ENCODE data around the gene MB. TPM values are rescaled to one million over a fixed set of nuclear protein-coding genes. Genes with fewer than 3 reads are reported as not detected.
A peak's percentile ranks its signal among the peaks of the same experiment; 100 is the strongest.

Gene MB
- total RNA-seq, 2 donors from 2014 or later, result 1.4 to 2.6 TPM

- H3K27ac ChIP-seq (ENCODE audit: low read depth, low read length), result no peak overlapping the region
- WGBS, 2 experiments (ENCODE audit: insufficient coverage in 1 of 2, insufficient read length in 1 of 2), result 77 to 83% methylated on average over 6 to 14 of the region's 14 CpGs
- no peak for DNase-seq
- H3K9me3 Mint-ChIP-seq, result peaks cover 1% of the 10 kb centered on the region
- no peak overlapping the region for H3K27ac Mint-ChIP-seq
- H3K36me3 ChIP-seq (ENCODE audit: control insufficient read depth, insufficient read depth, low read length), result no peaks in the 10 kb centered on the region
- no peaks in the 10 kb centered on the region for H3K27me3 ChIP-seq (ENCODE audit: control insufficient read depth, insufficient read depth, low read length, poor library complexity, severe bottlenecking)
- no peaks in the 10 kb centered on the region for H3K9me3 ChIP-seq (ENCODE audit: control insufficient read depth, low read length)
- TF ChIP-seq, protein P1, sequence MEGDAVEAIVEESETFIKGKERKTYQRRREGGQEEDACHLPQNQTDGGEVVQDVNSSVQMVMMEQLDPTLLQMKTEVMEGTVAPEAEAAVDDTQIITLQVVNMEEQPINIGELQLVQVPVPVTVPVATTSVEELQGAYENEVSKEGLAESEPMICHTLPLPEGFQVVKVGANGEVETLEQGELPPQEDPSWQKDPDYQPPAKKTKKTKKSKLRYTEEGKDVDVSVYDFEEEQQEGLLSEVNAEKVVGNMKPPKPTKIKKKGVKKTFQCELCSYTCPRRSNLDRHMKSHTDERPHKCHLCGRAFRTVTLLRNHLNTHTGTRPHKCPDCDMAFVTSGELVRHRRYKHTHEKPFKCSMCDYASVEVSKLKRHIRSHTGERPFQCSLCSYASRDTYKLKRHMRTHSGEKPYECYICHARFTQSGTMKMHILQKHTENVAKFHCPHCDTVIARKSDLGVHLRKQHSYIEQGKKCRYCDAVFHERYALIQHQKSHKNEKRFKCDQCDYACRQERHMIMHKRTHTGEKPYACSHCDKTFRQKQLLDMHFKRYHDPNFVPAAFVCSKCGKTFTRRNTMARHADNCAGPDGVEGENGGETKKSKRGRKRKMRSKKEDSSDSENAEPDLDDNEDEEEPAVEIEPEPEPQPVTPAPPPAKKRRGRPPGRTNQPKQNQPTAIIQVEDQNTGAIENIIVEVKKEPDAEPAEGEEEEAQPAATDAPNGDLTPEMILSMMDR (conservative IDR thresholded peaks at IDR 0.05), result no peak
- peaks cover 17% of the 10 kb centered on the region for H3K4me1 Mint-ChIP-seq
- peaks cover 4% of the 10 kb centered on the region for H3K36me3 Mint-ChIP-seq (ENCODE audit: low read depth)
- no peak overlapping the region for H3K9ac ChIP-seq (ENCODE audit: extremely low read depth, low read length, poor library complexity, severe bottlenecking)
- peaks cover 9% of the 10 kb centered on the region for H3K4me1 ChIP-seq (ENCODE audit: control insufficient read depth, insufficient read depth, low read length)
- no peak overlapping the region for H3K4me3 Mint-ChIP-seq
- H3K27me3 Mint-ChIP-seq (ENCODE audit: insufficient read depth), result no peaks in the 10 kb centered on the region
- H3K4me3 ChIP-seq (ENCODE audit: low read length), result no peak overlapping the region
Observed at GRCh38 chr22:35593891-35594470, 23.1 kb downstream of the MB start.

- no peak for DNase-seq
- peaks cover 17% of the 10 kb centered on the region for H3K4me1 Mint-ChIP-seq
- Histone ChIP-seq H3K27me3 (ENCODE audit: control insufficient read depth, insufficient read depth, low read length, poor library complexity, severe bottlenecking) (no peaks in the 10 kb centered on the region), H3K9me3 (ENCODE audit: control insufficient read depth, low read length) (no peaks in the 10 kb centered on the region), H3K4me1 (ENCODE audit: control insufficient read depth, insufficient read depth, low read length) (peaks cover 9% of the 10 kb centered on the region), H3K9ac (ENCODE audit: extremely low read depth, low read length, poor library complexity, severe bottlenecking) (no peak overlapping the region), H3K27ac (ENCODE audit: low read depth, low read length) (no peak overlapping the region), H3K4me3 (ENCODE audit: low read length) (no peak overlapping the region), H3K36me3 (ENCODE audit: control insufficient read depth, insufficient read depth, low read length) (no peaks in the 10 kb centered on the region)
- H3K27me3 Mint-ChIP-seq (ENCODE audit: insufficient read depth), result no peaks in the 10 kb centered on the region
- no peak overlapping the region for H3K4me3 Mint-ChIP-seq
- H3K36me3 Mint-ChIP-seq (ENCODE audit: low read depth), result peaks cover 4% of the 10 kb centered on the region
- H3K27ac Mint-ChIP-seq, result no peak overlapping the region
- WGBS, 2 experiments (ENCODE audit: insufficient coverage in 1 of 2, insufficient read length in 1 of 2), result 63 to 75% methylated on average over 2 to 3 of the region's 3 CpGs
- H3K9me3 Mint-ChIP-seq, result peaks cover 1% of the 10 kb centered on the region
- TF ChIP-seq, protein P1 (conservative IDR thresholded peaks at IDR 0.05), result no peak
Observed at GRCh38 chr22:35593071-35593890, 23.8 kb downstream of the MB start.

DNA sequence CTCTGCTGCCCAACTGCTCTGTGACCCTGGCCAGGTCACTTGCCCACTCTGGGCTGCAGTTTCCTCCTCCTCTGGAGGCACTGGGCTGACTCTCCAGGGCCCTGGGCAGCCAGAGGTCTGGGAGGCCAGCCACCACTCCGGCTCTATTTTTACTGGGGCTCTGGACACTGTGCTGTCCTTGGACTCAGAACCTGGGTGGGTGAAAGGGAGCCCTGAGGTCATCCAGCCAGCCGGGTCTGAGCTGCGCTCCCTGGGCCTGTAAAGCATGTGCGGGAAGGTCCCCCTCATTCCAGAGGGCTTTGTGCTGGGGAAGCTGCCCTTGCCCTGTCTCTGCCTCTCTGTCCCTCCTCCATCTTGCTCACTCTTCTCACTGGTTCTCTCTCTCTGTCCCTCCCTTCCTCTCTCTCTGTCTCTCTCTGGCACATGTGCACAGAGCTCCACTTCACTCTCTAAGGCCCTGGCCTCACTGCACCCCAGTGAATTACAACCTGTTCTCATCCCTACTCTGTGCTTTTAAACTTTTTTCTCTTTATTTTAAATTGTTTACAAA, 24.6 kb downstream of the MB start:
- peaks cover 1% of the 10 kb centered on the region for H3K9me3 Mint-ChIP-seq
- peaks cover 17% of the 10 kb centered on the region for H3K4me1 Mint-ChIP-seq
- H3K27me3 ChIP-seq (ENCODE audit: control insufficient read depth, insufficient read depth, low read length, poor library complexity, severe bottlenecking), result no peaks in the 10 kb centered on the region
- TF ChIP-seq, protein P1 (conservative IDR thresholded peaks at IDR 0.05), result no peak
- H3K27me3 Mint-ChIP-seq (ENCODE audit: insufficient read depth), result no peaks in the 10 kb centered on the region
- WGBS, 2 experiments (ENCODE audit: insufficient coverage in 1 of 2, insufficient read length in 1 of 2), result 80 to 84% methylated on average over 3 to 4 of the region's 4 CpGs
- peaks cover 9% of the 10 kb centered on the region for H3K4me1 ChIP-seq (ENCODE audit: control insufficient read depth, insufficient read depth, low read length)
- H3K27ac ChIP-seq (ENCODE audit: low read depth, low read length), result no peak overlapping the region
- H3K9me3 ChIP-seq (ENCODE audit: control insufficient read depth, low read length), result no peaks in the 10 kb centered on the region
- peak overlapping the region; percentile 45 for H3K27ac Mint-ChIP-seq
- H3K9ac ChIP-seq (ENCODE audit: extremely low read depth, low read length, poor library complexity, severe bottlenecking), result no peak overlapping the region
- H3K36me3 Mint-ChIP-seq (ENCODE audit: low read depth), result peaks cover 4% of the 10 kb centered on the region
- H3K36me3 ChIP-seq (ENCODE audit: control insufficient read depth, insufficient read depth, low read length), result no peaks in the 10 kb centered on the region
- no peak overlapping the region for H3K4me3 ChIP-seq (ENCODE audit: low read length)
- DNase-seq, result no peak
- H3K4me3 Mint-ChIP-seq, result no peak overlapping the region

Measured in endodermal cell (in vitro differentiated cells).